ENCODE results near the gene IFNGR2. TPM values are rescaled to one million over a fixed set of nuclear protein-coding genes. Genes with fewer than 3 reads are reported as not detected.

The IFNGR2 gene
- total and polyA plus RNA-seq, 2 of the 4 experiments (the other 2 are of a cell fraction) = 66.0 to 73.8 TPM

DNA sequence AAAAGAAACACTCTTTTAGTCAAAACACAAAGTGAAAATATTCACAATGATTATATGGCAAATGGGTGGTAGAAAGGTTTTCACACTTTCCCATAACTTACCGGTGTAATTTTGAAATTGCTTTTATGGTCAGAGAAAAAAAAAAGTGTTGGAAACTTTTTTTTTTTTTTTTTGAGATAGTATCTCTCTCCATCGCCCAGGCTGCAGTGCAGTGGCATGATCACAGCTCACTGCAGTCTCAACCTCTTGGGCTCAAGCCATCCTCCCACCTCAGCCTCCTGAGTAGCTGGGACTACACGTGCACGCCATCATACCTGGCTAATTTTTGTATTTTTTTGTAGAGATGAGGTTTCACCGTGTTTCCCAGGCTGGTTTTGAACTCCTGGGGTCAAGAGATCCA, 3.3 kb downstream of the IFNGR2 start:
- Histone ChIP-seq H4K20me1 (ENCODE audit: insufficient read depth, low read length) (peaks cover 64% of the 10 kb centered on the region), H2BK20ac (ENCODE audit: low read depth, low read length) (no peak overlapping the region), H3K4me3 (ENCODE audit: insufficient read depth, low read depth, low read length) (no peak overlapping the region), H2BK120ac (ENCODE audit: low read depth, low read length) (no peak overlapping the region), H2AFZ (replicated peaks; ENCODE audit: low read length, poor library complexity) (no peak overlapping the region), H3K36me3 (ENCODE audit: control insufficient read depth, insufficient read depth, low read length) (peaks cover 11% of the 10 kb centered on the region), H2AK9ac (replicated peaks; ENCODE audit: low read depth, low read length, poor library complexity) (no peak overlapping the region), H3K9me3 (ENCODE audit: control insufficient read depth, insufficient read depth, low read length) (no peaks in the 10 kb centered on the region), H3K4ac (ENCODE audit: low read depth, low read length) (no peak overlapping the region), H3K27me3 (ENCODE audit: control insufficient read depth, insufficient read depth, low read length) (no peaks in the 10 kb centered on the region), H3K79me1 (ENCODE audit: low read depth in 1 of 2, low read length in 2 of 2) (peaks cover 19 to 61% of the 10 kb centered on the region in 2 experiments), H2AK5ac (ENCODE audit: low read depth, low read length) (no peak overlapping the region), H3K23ac (ENCODE audit: low read depth, low read length) (no peak overlapping the region), H3K27ac (ENCODE audit: insufficient read depth, low read length) (no peak overlapping the region), H3K18ac (ENCODE audit: low read depth, low read length) (no peak overlapping the region), H3K4me1 (ENCODE audit: control insufficient read depth, insufficient read depth, low read length) (peaks cover 8% of the 10 kb centered on the region), H4K8ac (ENCODE audit: low read depth in 2 of 2, low read length in 2 of 2) (no peak overlapping the region), H4K5ac (ENCODE audit: low read depth, low read length) (no peak overlapping the region), H3K4me2 (ENCODE audit: low read depth, low read length) (no peak overlapping the region), H3K9me1 (ENCODE audit: insufficient read depth, low read length) (peaks cover 12% of the 10 kb centered on the region), H2BK15ac (ENCODE audit: low read depth, low read length) (no peak overlapping the region), H2BK5ac (ENCODE audit: low read depth, low read length, poor library complexity, severe bottlenecking) (no peak overlapping the region), H3K9ac (ENCODE audit: low read depth, low read length) (no peak overlapping the region), H3K56ac (ENCODE audit: extremely low read depth, insufficient read depth, low read length) (no peak overlapping the region), H4K91ac (ENCODE audit: insufficient read depth, low read depth, low read length) (no peak overlapping the region), H3K14ac (replicated peaks; ENCODE audit: low read depth, low read length) (no peak overlapping the region)
- no peak for DNase-seq
- WGBS, 2 experiments (ENCODE audit: extremely low coverage in 2 of 2, insufficient read length in 1 of 2) = no CpG with 5 or more reads among the region's 5 CpGs
- no peak for ATAC-seq (ENCODE audit: low read depth)
- dilution Hi-C loops (cut with HindIII; ENCODE audit: low sequenced_read_pairs, unreplicated experiment) = no loop called here
- ChIA-PET POLR2A (ENCODE audit: unreplicated experiment) (interaction anchor here (0.5 to 0.7 kb wide), 2 partner anchors 21 to 30 kb away, joined by 4 to 6 read pairs; no protein-coding TSS in a partner anchor), CTCF (interaction anchor here (1.6 kb wide), 1 partner anchor 46 kb away, joined by 5 read pairs; no protein-coding TSS in a partner anchor)
- TF ChIP-seq FOS (IDR thresholded peaks at IDR 0.05; ENCODE audit: low read depth, low read length) (no peak), MAZ (IDR thresholded peaks at IDR 0.05; ENCODE audit: borderline replicate concordance, low read depth, low read length) (no peak), BHLHE40 (IDR thresholded peaks at IDR 0.05; ENCODE audit: low read depth, low read length) (no peak), POLR2A (IDR thresholded peaks at IDR 0.05; ENCODE audit: low read depth, low read length) (no peak)
- TF ChIP-seq, protein P1, sequence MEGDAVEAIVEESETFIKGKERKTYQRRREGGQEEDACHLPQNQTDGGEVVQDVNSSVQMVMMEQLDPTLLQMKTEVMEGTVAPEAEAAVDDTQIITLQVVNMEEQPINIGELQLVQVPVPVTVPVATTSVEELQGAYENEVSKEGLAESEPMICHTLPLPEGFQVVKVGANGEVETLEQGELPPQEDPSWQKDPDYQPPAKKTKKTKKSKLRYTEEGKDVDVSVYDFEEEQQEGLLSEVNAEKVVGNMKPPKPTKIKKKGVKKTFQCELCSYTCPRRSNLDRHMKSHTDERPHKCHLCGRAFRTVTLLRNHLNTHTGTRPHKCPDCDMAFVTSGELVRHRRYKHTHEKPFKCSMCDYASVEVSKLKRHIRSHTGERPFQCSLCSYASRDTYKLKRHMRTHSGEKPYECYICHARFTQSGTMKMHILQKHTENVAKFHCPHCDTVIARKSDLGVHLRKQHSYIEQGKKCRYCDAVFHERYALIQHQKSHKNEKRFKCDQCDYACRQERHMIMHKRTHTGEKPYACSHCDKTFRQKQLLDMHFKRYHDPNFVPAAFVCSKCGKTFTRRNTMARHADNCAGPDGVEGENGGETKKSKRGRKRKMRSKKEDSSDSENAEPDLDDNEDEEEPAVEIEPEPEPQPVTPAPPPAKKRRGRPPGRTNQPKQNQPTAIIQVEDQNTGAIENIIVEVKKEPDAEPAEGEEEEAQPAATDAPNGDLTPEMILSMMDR (conservative IDR thresholded peaks at IDR 0.05; ENCODE audit: low read depth, low read length) = no peak
- BruUV-seq (replicated peaks) = no TSS peak
- in situ Hi-C loops (cut with MboI; ENCODE audit: low sequenced_read_pairs) = no loop called here
- intact Hi-C loops (cut with micrococcal nuclease) = loop anchor here (10.0 kb wide), 1 partner anchor 62 kb away; no protein-coding TSS in a partner anchor
